HepG2 (cell line): ENCODE data around the gene SPATC1L.

Source experiments
- ARNT ChIP-seq: fragments of 450-650 bp; IDR thresholded peaks from 2 replicates; pipeline ENCODE4 v1.6.1; 2017
- ZNF460 ChIP-seq: sonication (generic); formaldehyde crosslinking; IDR thresholded peaks from 2 replicates; pipeline ENCODE4 v1.5.1; 2020; ENCODE audit warnings: missing genetic modification reagents, mild to moderate bottlenecking, borderline replicate concordance

DNA sequence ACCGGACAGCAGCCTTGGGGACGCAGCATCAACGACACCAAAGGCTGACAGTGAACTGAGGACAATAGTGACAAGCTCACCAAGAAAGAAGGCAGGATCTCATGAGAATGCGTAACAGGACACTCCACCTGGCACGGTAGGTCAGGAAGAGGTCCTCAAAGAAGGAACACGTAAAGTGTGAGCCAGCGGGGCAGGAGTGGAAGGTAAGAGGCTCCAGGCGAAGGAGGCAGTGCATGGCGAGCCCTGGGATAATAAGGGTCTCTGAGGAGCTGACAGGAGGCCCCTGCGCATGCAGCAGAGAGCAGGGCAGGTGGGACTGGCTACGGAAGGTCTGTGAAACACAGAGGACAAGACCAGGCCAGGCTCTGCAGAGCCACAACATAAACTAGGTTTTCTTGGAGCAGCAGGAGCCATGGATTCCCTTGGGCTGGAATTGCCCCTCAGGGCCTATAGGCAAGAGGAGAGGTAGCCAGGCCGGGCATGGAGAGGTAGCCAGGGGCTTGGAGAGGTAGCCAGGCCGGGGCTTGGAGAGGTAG lies 36.1 kb upstream of the SPATC1L start:
- TF ChIP-seq ARNT: no peak
- TF ChIP-seq ZNF460 (CRISPR knock-in tag): no peak
